Heart left ventricle (tissue), 13 donors: ENCODE measurements around the gene TCF7L2.

Experiments used
- POLR2A ChIP-seq, 2 donors: fragments of 450-650 bp; IDR thresholded peaks; one replicate each; pipeline ENCODE4 v1.6.1; 2017; ENCODE audit warnings: antibody characterized with exemption in 2 of 2, mild to moderate bottlenecking in 2 of 2, moderate library complexity in 2 of 2
- TF ChIP-seq, protein P1 (sequence below), 12 donors: fragments of 200-600 bp; sonication (generic) in 4 of 12; IDR thresholded peaks; one replicate each; pipeline versions ENCODE4 v1.5.0 to v1.8.0; 2018 to 2022; ENCODE audit warnings: antibody characterized with exemption in 12 of 12, mild to moderate bottlenecking in 5 of 12
- donor health status: ischemic (EF 13 %, LVEDD 7.1; RV severe dilation, severe dysfunction).
- donor health status: DM: no; HTN: yes; CAD: no.
- donor health status: DM: no; HTN: no; CAD: no.
- donor health status: ischemic (EF 25% LVEDD 6.9; RV normal size, moderate dysfunction).
- donor health status: ischemic (EF 25% LVEDD 5.7; RV mildly dilated, moderate dysfunction).
- donor health status: ischemic (EF 35%, LVEDD 5.7; RV mildly dilated, moderate dysfunction).
- donor health status: nonischemic (EF 11% LVEDD 7.7; RV severe dilation, severe dysfunction).
- donor health status: DM: yes; HTN: yes; CAD: no.
- donor health status: PGD.
- donor health status: ischemic (EF 29% LVEDD 5.4; RV normal size, mild dysfunction).
- donor health status: nonischemic (EF 23%, LVEDD 6.1; RV moderate dilation, normal function).

DNA sequence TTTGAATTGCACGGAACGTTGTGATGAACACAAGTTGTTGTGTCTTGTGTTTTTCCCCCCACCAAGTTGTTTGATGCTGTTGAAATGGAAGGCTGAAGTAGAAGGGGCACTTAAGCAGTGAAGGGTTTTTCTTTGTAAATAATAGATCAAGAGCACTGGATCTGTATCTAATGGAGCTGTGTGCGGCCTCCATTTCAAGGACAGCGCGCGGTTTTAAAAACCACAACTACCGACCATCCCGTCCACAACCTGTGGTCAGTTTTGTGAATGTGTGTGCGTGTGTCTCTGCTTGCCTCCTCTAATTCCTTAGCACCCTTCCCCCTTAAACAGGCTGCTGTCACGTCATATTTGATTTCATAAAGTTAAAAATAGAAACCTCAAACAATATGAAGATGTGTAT lies 165.5 kb downstream of the TCF7L2 start:
- TF ChIP-seq, protein P1, sequence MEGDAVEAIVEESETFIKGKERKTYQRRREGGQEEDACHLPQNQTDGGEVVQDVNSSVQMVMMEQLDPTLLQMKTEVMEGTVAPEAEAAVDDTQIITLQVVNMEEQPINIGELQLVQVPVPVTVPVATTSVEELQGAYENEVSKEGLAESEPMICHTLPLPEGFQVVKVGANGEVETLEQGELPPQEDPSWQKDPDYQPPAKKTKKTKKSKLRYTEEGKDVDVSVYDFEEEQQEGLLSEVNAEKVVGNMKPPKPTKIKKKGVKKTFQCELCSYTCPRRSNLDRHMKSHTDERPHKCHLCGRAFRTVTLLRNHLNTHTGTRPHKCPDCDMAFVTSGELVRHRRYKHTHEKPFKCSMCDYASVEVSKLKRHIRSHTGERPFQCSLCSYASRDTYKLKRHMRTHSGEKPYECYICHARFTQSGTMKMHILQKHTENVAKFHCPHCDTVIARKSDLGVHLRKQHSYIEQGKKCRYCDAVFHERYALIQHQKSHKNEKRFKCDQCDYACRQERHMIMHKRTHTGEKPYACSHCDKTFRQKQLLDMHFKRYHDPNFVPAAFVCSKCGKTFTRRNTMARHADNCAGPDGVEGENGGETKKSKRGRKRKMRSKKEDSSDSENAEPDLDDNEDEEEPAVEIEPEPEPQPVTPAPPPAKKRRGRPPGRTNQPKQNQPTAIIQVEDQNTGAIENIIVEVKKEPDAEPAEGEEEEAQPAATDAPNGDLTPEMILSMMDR (IDR thresholded peaks at IDR 0.05) = no peak
- TF ChIP-seq POLR2A (IDR thresholded peaks at IDR 0.05) = no peak
